NT2/D1 (cell line): Measurements from ENCODE around the gene GAGE2A.
A peak's percentile ranks its signal among the peaks of the same experiment; 100 is the strongest.

Source experiments
- DNase-seq: peaks from one replicate; pipeline ENCODE4 v3.0.0-alpha.2; 2011; ENCODE audit warnings: low read depth, low spot score
- H3K27me3 ChIP-seq: 2 replicates; pipeline ENCODE4 v1.6.0; 2011; ENCODE audit warnings: mild to moderate bottlenecking; ENCODE audit not compliant: insufficient read length, insufficient read depth
- H3K36me3 ChIP-seq: 2 replicates; pipeline ENCODE4 v1.6.1; 2011; ENCODE audit warnings: mild to moderate bottlenecking, low read length, mixed read lengths; ENCODE audit not compliant: insufficient read depth, insufficient read length
- H3K4me1 ChIP-seq: 2 replicates; pipeline ENCODE4 v1.5.1; 2011; ENCODE audit not compliant: insufficient read depth, insufficient read length
- H3K4me3 ChIP-seq: 2 replicates; pipeline ENCODE4 v1.5.1; 2011; ENCODE audit warnings: low read depth; ENCODE audit not compliant: insufficient read length
- H3K9ac ChIP-seq: 2 replicates; pipeline ENCODE4 v1.6.0; 2011; ENCODE audit warnings: low read depth; ENCODE audit not compliant: insufficient read length
- H3K9me3 ChIP-seq: 2 replicates; pipeline ENCODE4 v1.5.1; 2011; ENCODE audit warnings: mild to moderate bottlenecking, low read length; ENCODE audit not compliant: insufficient read depth
- SUZ12 ChIP-seq: IDR thresholded peaks from 2 replicates; pipeline ENCODE4 v1.6.1; 2011; ENCODE audit not compliant: insufficient read length, insufficient read depth; ENCODE audit errors: extremely low read depth
- YY1 ChIP-seq: IDR thresholded peaks from 2 replicates; pipeline ENCODE4 v1.6.1; 2011; ENCODE audit not compliant: insufficient read length, insufficient read depth
- ZNF274 ChIP-seq: IDR thresholded peaks from 2 replicates; pipeline ENCODE4 v1.6.1; 2011; ENCODE audit warnings: mild to moderate bottlenecking, low read depth, low read length

GAGE2A gene

DNA sequence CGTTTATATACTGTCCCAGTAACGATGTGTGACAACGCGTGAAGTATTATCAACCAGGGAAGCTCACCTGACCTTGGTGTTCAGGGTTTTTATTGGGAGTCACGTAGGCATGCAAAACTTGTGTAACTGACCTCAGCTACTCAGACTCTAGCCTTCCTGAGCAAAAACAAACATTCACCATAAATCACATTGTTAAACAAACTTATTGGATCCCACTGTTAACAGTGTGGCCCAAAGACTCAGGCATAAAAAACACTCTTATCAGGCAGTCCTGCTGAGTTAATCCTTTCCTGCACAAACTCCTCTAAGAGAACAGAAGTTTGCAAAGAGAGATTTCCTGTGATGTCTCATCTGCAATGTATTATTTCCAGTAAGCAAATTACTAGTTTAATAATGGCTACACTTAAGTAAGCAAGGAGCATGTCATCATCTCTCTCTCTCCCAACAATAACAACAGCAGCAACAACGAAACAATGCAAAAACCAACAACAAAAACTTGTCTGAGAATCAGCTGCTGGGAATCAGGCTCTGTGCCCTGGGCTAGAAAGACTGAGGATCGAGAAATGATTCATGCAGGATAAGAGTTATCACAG is 21.5 kb downstream of the GAGE2A start:
- no peak for DNase-seq
- H3K9ac ChIP-seq, result no peak overlapping the region
- no peaks in the 10 kb centered on the region for H3K36me3 ChIP-seq
- TF ChIP-seq YY1, result no peak
- no peak for TF ChIP-seq SUZ12
- TF ChIP-seq ZNF274, result no peak
- H3K27me3 ChIP-seq, result no peaks in the 10 kb centered on the region
- no peak overlapping the region for H3K4me3 ChIP-seq
- H3K9me3 ChIP-seq, result peaks cover 8% of the 10 kb centered on the region; the same call in 1 of the 2 replicates
- H3K4me1 ChIP-seq, result no peaks in the 10 kb centered on the region

DNA sequence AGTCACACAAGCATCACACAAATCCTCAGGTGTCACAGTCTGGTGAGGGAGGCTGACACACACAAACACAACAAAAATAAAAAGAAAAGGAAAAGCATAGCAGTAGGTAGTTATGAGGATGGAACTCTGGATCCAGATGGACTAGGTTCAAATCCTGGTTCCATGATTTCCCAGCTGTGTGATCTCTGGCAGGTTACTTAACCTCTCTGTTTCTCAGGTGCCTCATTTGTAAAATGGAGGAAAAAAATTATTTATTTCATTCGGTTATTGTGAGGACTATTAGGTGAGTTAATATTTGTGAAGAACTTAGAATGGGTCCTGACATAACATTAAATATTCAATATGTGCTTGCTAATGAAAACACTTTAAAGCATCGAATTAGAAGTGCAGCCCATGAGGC is 29.3 kb downstream of the GAGE2A start:
- H3K36me3 ChIP-seq, result no peaks in the 10 kb centered on the region

DNA sequence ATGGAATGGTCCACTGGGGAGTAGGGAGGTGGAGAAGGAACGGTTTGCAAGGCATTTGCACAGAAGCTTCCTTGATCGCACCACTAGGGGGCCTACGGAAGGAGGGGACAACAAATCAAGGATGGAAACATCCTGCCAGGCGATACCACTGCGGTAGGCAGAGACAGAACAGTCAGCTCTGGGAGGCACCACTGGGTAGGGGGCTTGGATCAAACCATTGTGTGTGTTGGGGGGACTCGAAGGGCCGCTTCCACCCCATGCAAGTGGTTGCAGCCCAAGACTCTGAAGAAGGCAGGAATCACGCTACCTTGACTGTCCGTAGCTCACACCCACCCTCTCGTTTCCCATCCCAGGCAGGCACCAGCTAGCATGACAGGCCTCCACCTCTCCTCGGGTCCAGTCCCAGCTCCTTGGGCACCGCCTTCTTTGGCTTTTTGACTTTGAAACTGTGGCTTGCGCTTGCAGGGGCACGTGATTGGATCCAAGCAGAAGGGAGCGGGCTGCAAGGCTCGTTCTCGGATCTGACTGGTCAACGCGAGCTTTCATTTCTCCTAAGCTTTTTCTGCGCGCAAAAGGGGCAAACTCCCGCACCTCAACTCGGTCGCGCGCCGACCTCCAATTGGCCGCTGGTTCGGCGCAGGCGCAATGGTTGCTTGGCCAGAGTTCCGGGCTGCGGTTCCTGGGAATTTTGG is 37.9 kb downstream of the GAGE2A start:
- no peak overlapping the region for H3K9ac ChIP-seq
- H3K9me3 ChIP-seq, result peaks cover 19% of the 10 kb centered on the region; the same call in 1 of the 2 replicates
- peak; percentile 33 for DNase-seq
- TF ChIP-seq SUZ12 (no peak), YY1 (no peak), ZNF274 (no peak)
- no peak overlapping the region for H3K4me3 ChIP-seq
- H3K27me3 ChIP-seq, result no peaks in the 10 kb centered on the region
- H3K4me1 ChIP-seq, result no peaks in the 10 kb centered on the region
- H3K36me3 ChIP-seq, result no peaks in the 10 kb centered on the region

More for the DNA sequence above, 29.3 kb downstream of the GAGE2A start:
- TF ChIP-seq ZNF274 (no peak), YY1 (no peak), SUZ12 (no peak)
- no peak overlapping the region for H3K4me3 ChIP-seq
- H3K9ac ChIP-seq, result no peak overlapping the region
- H3K27me3 ChIP-seq, result no peaks in the 10 kb centered on the region
- no peak for DNase-seq
- no peaks in the 10 kb centered on the region for H3K9me3 ChIP-seq
- H3K4me1 ChIP-seq, result no peaks in the 10 kb centered on the region

DNA sequence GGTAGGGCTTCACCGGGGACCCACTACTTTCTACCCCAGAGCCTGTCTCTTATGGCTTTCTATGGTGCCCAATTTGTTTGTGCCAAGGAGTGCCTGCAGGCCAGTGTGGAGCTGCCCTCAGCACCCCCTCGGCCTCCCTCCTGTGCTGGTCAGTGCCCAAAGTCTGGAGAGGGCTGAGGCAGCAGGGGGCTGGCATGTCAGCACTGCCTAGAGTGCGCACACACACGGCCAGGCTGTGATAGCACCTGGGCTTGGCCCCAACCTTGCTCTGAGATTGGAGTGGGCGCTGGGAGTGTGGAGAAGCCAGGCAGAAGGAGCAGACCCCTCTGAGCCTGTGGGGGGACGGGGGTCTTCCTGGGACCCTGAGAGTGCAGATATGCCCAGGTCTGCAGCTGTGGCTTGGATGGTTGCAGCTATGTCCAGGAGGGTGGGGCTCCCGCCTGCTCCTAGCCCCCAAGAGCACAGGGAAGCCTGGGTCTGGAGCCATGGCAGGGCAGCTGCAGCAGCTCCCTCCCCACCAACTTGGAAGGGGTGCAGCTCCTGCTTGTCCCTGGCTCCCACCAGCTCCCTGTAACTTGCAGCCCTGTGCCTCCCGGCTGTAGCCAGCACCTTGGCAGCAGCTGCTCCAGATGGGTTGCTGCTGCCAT is 55.8 kb downstream of the GAGE2A start:
- Histone ChIP-seq H3K4me1 (no peaks in the 10 kb centered on the region), H3K9me3 (no peaks in the 10 kb centered on the region), H3K27me3 (no peaks in the 10 kb centered on the region), H3K9ac (no peak overlapping the region), H3K4me3 (no peak overlapping the region), H3K36me3 (no peaks in the 10 kb centered on the region)
- no peak for TF ChIP-seq SUZ12
- no peak for TF ChIP-seq ZNF274
- TF ChIP-seq YY1, result no peak
- no peak for DNase-seq
